Measurements from ENCODE around the gene ALPI. TPM values are rescaled to one million over a fixed set of nuclear protein-coding genes. Genes with fewer than 3 reads are reported as not detected.

ALPI gene
- total and polyA plus RNA-seq, 9 donors = 0.63 to 3.7 TPM; not detected in 7

DNA sequence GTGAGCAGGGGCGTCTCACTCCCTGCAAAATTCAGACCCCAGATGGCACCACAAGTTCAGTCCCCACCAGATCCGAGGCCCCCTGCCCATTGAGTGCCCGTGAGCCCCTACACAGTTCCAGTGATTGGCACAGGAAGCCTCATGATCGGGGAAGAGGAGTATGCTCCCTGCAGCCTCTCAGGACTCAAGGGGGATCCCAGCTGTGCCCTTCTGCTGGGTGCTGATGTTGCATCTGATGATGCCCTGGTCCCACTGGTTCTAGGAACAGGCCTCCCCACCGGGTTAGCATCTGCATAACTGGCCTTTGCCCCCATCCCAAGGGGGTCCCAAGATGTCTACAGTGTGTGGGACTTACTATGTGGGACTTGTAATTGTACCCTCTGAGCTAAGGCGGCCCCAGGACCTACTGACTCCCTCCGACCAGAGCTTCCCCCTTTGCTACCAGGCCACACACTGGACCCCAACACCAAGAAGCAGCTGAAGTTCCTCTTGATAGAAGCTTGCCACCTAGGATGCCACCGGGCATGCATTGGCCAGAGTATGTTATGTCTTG lies 40.7 kb upstream of the ALPI start:
- no peaks in the 10 kb centered on the region for H3K36me3 ChIP-seq (ENCODE audit: control insufficient read depth, insufficient read depth, low read length)
- 85% methylated on average over 5 of the region's 8 CpGs for WGBS (ENCODE audit: insufficient coverage)
- no peaks in the 10 kb centered on the region for H3K9me3 ChIP-seq (replicated peaks; ENCODE audit: control insufficient read depth, low read depth, low read length)
- no peak for DNase-seq
- peaks cover 18% of the 10 kb centered on the region for H3K4me1 ChIP-seq (ENCODE audit: control insufficient read depth, insufficient read depth, low read length)
- H3K27ac ChIP-seq (ENCODE audit: low read length) = no peak overlapping the region
- peaks cover 66% of the 10 kb centered on the region for H3K27me3 ChIP-seq (ENCODE audit: control insufficient read depth, insufficient read depth, low read length)
- no peak overlapping the region for H3K4me3 ChIP-seq (ENCODE audit: low read length)

GRCh38 chr2:232415736-232416520 lies 40.0 kb upstream of the ALPI start:
- H3K27ac ChIP-seq (ENCODE audit: low read length) = no peak overlapping the region
- DNase-seq = no peak
- H3K4me1 ChIP-seq (ENCODE audit: control insufficient read depth, insufficient read depth, low read length) = peaks cover 23% of the 10 kb centered on the region
- no peaks in the 10 kb centered on the region for H3K36me3 ChIP-seq (ENCODE audit: control insufficient read depth, insufficient read depth, low read length)
- H3K27me3 ChIP-seq (ENCODE audit: control insufficient read depth, insufficient read depth, low read length) = peaks cover 67% of the 10 kb centered on the region
- WGBS (ENCODE audit: insufficient coverage) = 92% methylated on average over 12 of the region's 12 CpGs
- no peak overlapping the region for H3K4me3 ChIP-seq (ENCODE audit: low read length)
- no peaks in the 10 kb centered on the region for H3K9me3 ChIP-seq (replicated peaks; ENCODE audit: control insufficient read depth, low read depth, low read length)

GRCh38 chr2:232416521-232417470 lies 39.2 kb upstream of the ALPI start:
- DNase-seq = no peak
- no peak overlapping the region for H3K27ac ChIP-seq (ENCODE audit: low read length)
- no peaks in the 10 kb centered on the region for H3K36me3 ChIP-seq (ENCODE audit: control insufficient read depth, insufficient read depth, low read length)
- peaks cover 25% of the 10 kb centered on the region for H3K4me1 ChIP-seq (ENCODE audit: control insufficient read depth, insufficient read depth, low read length)
- H3K4me3 ChIP-seq (ENCODE audit: low read length) = no peak overlapping the region
- 77% methylated on average over 10 of the region's 17 CpGs for WGBS (ENCODE audit: insufficient coverage)
- H3K27me3 ChIP-seq (ENCODE audit: control insufficient read depth, insufficient read depth, low read length) = peaks cover 70% of the 10 kb centered on the region
- H3K9me3 ChIP-seq (replicated peaks; ENCODE audit: control insufficient read depth, low read depth, low read length) = peaks cover 4% of the 10 kb centered on the region

DNA sequence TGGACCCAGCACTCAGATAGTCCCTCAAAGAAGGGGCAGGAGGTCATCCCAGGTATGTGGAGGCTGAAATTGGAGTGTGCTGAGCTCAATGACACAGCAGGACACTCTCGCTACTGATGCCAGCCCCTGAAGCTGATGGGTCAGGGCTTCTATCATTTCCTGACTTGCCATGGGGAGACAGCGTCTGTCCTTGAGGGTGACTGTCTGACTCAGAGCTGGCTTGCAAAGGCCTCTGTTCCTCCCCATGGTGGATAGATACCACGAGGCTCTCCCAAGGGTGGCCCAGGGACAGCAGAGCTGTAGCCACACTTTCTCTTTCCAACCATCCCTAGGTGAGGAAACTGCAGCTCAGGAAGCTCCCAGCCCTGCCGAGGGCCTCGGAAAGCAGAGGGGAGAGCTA lies 38.5 kb upstream of the ALPI start:
- H3K4me3 ChIP-seq (ENCODE audit: low read length) = no peak overlapping the region
- DNase-seq = no peak
- WGBS (ENCODE audit: insufficient coverage) = 87% methylated on average over 3 of the region's 5 CpGs

DNA sequence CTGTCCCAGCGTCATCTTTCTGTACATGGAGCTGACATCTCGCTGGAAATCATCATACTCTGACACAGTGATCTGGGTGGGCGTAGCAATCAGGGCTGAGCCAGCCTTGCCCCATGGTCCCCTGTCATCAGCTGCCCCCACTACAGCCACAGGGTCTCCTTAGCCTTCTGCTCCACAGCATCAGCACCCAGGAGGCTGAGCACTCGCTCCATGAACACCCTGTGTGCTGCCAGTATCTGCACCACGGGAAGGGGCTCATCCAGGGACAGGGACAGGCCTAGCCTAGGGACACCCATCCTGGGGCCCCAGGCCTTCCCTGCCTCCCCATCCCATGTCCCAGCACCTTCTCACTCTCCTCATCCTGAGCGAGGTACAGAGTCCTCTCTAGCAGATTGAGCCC lies 37.9 kb upstream of the ALPI start:
- peaks cover 12% of the 10 kb centered on the region for H3K9me3 ChIP-seq (replicated peaks; ENCODE audit: control insufficient read depth, low read depth, low read length)
- no peak overlapping the region for H3K27ac ChIP-seq (ENCODE audit: low read length)
- WGBS (ENCODE audit: insufficient coverage) = 51% methylated on average over 4 of the region's 6 CpGs
- no peak for DNase-seq
- peaks cover 74% of the 10 kb centered on the region for H3K27me3 ChIP-seq (ENCODE audit: control insufficient read depth, insufficient read depth, low read length)
- H3K4me3 ChIP-seq (ENCODE audit: low read length) = no peak overlapping the region
- H3K4me1 ChIP-seq (ENCODE audit: control insufficient read depth, insufficient read depth, low read length) = peaks cover 25% of the 10 kb centered on the region
- no peaks in the 10 kb centered on the region for H3K36me3 ChIP-seq (ENCODE audit: control insufficient read depth, insufficient read depth, low read length)

More for the DNA sequence above, 38.5 kb upstream of the ALPI start:
- H3K4me1 ChIP-seq (ENCODE audit: control insufficient read depth, insufficient read depth, low read length) = peaks cover 25% of the 10 kb centered on the region
- no peaks in the 10 kb centered on the region for H3K36me3 ChIP-seq (ENCODE audit: control insufficient read depth, insufficient read depth, low read length)
- peaks cover 11% of the 10 kb centered on the region for H3K9me3 ChIP-seq (replicated peaks; ENCODE audit: control insufficient read depth, low read depth, low read length)
- H3K27me3 ChIP-seq (ENCODE audit: control insufficient read depth, insufficient read depth, low read length) = peaks cover 76% of the 10 kb centered on the region
- no peak overlapping the region for H3K27ac ChIP-seq (ENCODE audit: low read length)

GRCh38 chr2:232418466-232419244 lies 37.3 kb upstream of the ALPI start:
- peaks cover 25% of the 10 kb centered on the region for H3K4me1 ChIP-seq (ENCODE audit: control insufficient read depth, insufficient read depth, low read length)
- peaks cover 77% of the 10 kb centered on the region for H3K27me3 ChIP-seq (ENCODE audit: control insufficient read depth, insufficient read depth, low read length)
- 1% methylated on average over 49 of the region's 49 CpGs for WGBS (ENCODE audit: insufficient coverage)
- no peak overlapping the region for H3K27ac ChIP-seq (ENCODE audit: low read length)
- peak overlapping the region; percentile 19 for H3K4me3 ChIP-seq (ENCODE audit: low read length)
- DNase-seq = peak; percentile 48
- no peaks in the 10 kb centered on the region for H3K36me3 ChIP-seq (ENCODE audit: control insufficient read depth, insufficient read depth, low read length)
- peaks cover 12% of the 10 kb centered on the region for H3K9me3 ChIP-seq (replicated peaks; ENCODE audit: control insufficient read depth, low read depth, low read length)

DNA sequence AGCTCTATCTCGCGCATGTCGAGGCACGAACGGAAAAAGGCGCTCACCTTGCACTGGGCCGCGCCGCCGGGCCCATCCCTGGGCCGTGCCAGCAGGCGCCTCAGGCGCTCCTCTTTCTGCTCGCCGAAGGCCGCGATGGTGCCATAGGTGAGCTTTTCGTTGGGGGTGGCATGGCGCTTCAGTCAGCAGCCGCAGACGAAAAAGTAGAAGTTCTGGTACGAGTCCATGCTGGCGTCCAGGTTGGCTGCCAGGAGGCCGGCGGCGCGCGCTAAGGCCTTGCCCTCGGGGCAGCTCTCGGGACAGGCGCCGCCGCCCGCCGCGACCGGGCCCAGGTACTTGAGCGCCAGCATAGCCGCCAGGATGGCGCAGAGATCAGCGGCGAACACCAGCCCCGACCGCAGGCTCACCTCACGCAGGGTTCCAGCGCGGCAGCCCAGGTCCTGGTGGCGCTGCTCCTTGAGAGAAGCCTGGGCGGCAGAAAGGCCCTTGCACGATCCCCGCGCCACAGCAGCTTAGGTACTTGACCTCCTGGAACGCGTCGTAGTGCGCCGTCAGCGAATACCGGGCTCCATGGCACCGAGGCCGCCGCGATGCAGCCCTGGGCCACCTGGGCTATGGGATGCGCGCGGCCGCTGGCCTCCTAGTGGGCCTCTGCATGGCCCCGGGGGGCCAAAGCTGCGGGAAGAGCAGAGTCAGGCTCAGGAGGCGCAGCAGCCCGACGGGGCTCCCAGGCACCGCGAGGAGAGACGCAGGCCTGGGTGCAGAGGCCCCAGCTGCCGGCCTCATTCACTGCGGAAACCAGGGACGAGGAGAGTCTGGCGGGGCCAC lies 36.5 kb upstream of the ALPI start:
- peaks cover 12% of the 10 kb centered on the region for H3K9me3 ChIP-seq (replicated peaks; ENCODE audit: control insufficient read depth, low read depth, low read length)
- H3K4me1 ChIP-seq (ENCODE audit: control insufficient read depth, insufficient read depth, low read length) = peaks cover 25% of the 10 kb centered on the region
- H3K27ac ChIP-seq (ENCODE audit: low read length) = no peak overlapping the region
- H3K27me3 ChIP-seq (ENCODE audit: control insufficient read depth, insufficient read depth, low read length) = peaks cover 78% of the 10 kb centered on the region
- H3K4me3 ChIP-seq (ENCODE audit: low read length) = no peak overlapping the region
- no peak for DNase-seq
- H3K36me3 ChIP-seq (ENCODE audit: control insufficient read depth, insufficient read depth, low read length) = no peaks in the 10 kb centered on the region
- WGBS (ENCODE audit: insufficient coverage) = 2% methylated on average over 76 of the region's 79 CpGs

GRCh38 chr2:232420073-232420454 lies 35.9 kb upstream of the ALPI start:
- no peak for DNase-seq
- H3K9me3 ChIP-seq (replicated peaks; ENCODE audit: control insufficient read depth, low read depth, low read length) = peaks cover 12% of the 10 kb centered on the region
- no peak overlapping the region for H3K27ac ChIP-seq (ENCODE audit: low read length)
- 0% methylated on average over 11 of the region's 22 CpGs for WGBS (ENCODE audit: insufficient coverage)
- H3K4me3 ChIP-seq (ENCODE audit: low read length) = no peak overlapping the region
- peaks cover 76% of the 10 kb centered on the region for H3K27me3 ChIP-seq (ENCODE audit: control insufficient read depth, insufficient read depth, low read length)
- H3K36me3 ChIP-seq (ENCODE audit: control insufficient read depth, insufficient read depth, low read length) = no peaks in the 10 kb centered on the region
- peaks cover 25% of the 10 kb centered on the region for H3K4me1 ChIP-seq (ENCODE audit: control insufficient read depth, insufficient read depth, low read length)

Measured in muscle of leg (tissue), 11 donors.